ENCODE measurements around the gene PIR. TPM values are rescaled to one million over a fixed set of nuclear protein-coding genes. Genes with fewer than 3 reads are reported as not detected.

The PIR gene
- total and polyA plus RNA-seq, 9 donors = 8.2 to 23.7 (median 13.1) TPM

DNA sequence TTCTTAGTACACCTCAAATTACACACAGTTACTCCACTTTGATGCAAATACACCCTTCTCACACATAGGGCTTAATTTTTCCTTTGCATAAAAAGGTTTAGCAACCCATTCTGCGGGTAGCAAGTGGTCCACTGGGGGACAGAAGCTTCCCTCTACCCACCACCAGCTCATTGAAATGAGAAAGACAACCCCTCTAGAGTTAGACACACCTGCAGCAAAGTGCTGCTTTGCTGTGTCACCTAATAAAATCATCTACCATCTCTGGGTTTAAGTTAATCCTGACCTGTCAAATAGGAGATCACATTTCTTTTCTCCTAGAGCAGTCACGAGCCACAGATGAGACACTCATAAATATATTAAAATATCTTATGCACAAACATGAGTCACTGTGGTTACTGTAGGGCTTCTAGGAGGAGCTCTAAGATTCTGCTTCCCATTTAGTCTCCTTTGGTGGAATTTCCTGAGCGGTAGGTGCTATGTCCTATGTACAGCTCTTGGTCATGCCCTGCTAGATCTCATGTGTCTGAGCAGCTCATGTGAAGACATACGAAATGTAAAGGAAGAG lies 19.4 kb upstream of the PIR start:
- intact Hi-C loops (cut with DNase I) = no loop called here
- H3K36me3 ChIP-seq = no peaks in the 10 kb centered on the region
- H3K4me1 ChIP-seq (ENCODE audit: insufficient read depth) = no peaks in the 10 kb centered on the region
- H3K27ac ChIP-seq = no peak overlapping the region
- 66 to 75% (median 67%) methylated on average over 4 of the region's 4 CpGs for WGBS, 3 donors
- H3K27me3 ChIP-seq = no peaks in the 10 kb centered on the region
- TF ChIP-seq CTCF (IDR thresholded peaks at IDR 0.05) (no peak), EP300 (IDR thresholded peaks at IDR 0.05) (no peak), POLR2A (IDR thresholded peaks at IDR 0.05) (no peak)
- no peak for DNase-seq
- H3K9me3 ChIP-seq = no peaks in the 10 kb centered on the region
- no peak overlapping the region for H3K4me3 ChIP-seq

- intact Hi-C loops (cut with DNase I) = no loop called here
- H3K27ac ChIP-seq = no peak overlapping the region
- 19 to 27% (median 27%) methylated on average over 1 of the region's 1 CpG for WGBS, 3 donors
- no peaks in the 10 kb centered on the region for H3K27me3 ChIP-seq
- no peak overlapping the region for H3K4me3 ChIP-seq
- H3K4me1 ChIP-seq (ENCODE audit: insufficient read depth) = no peaks in the 10 kb centered on the region
- H3K9me3 ChIP-seq = no peaks in the 10 kb centered on the region
- H3K36me3 ChIP-seq = no peaks in the 10 kb centered on the region
- TF ChIP-seq CTCF (IDR thresholded peaks at IDR 0.05) = no peak
- TF ChIP-seq POLR2A (IDR thresholded peaks at IDR 0.05) = no peak
- no peak for TF ChIP-seq EP300 (IDR thresholded peaks at IDR 0.05)
- no peak for DNase-seq
Observed at GRCh38 chrX:15511563-15511962, 18.4 kb upstream of the PIR start.

DNA sequence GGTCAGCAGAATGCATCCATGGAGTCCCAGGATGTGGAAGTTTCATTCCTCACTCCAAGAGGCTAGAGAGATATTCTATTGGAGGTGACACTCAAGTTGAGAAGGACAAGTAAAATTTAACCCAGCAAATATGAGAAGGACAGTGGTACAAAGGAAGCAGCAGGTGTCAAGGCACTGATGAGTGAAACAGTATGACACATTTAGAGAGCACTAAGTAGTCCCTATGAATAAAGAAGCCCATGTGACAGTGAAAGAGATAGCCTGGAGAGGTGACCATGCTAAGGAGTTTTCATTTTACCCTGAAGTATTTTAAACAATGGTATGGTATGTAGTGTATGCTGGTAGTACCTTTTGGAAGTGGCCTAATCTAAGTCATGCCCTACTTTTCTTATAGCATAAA lies 16.7 kb upstream of the PIR start:
- DNase-seq = no peak
- TF ChIP-seq CTCF (IDR thresholded peaks at IDR 0.05) = no peak
- TF ChIP-seq EP300 (IDR thresholded peaks at IDR 0.05) = no peak
- no peak for TF ChIP-seq POLR2A (IDR thresholded peaks at IDR 0.05)
- intact Hi-C loops (cut with DNase I) = no loop called here
- H3K27ac ChIP-seq = no peak overlapping the region
- H3K27me3 ChIP-seq = no peaks in the 10 kb centered on the region
- no peaks in the 10 kb centered on the region for H3K4me1 ChIP-seq (ENCODE audit: insufficient read depth)
- no peaks in the 10 kb centered on the region for H3K36me3 ChIP-seq
- no peaks in the 10 kb centered on the region for H3K9me3 ChIP-seq
- no peak overlapping the region for H3K4me3 ChIP-seq

- 70 to 80% (median 75%) methylated on average over 5 of the region's 5 CpGs for WGBS, 3 donors
- TF ChIP-seq EP300 (IDR thresholded peaks at IDR 0.05) = no peak
- no peak for DNase-seq
- no peaks in the 10 kb centered on the region for H3K27me3 ChIP-seq
- intact Hi-C loops (cut with DNase I) = no loop called here
- no peak overlapping the region for H3K4me3 ChIP-seq
- H3K9me3 ChIP-seq = no peaks in the 10 kb centered on the region
- no peaks in the 10 kb centered on the region for H3K36me3 ChIP-seq
- H3K27ac ChIP-seq = no peak overlapping the region
- no peaks in the 10 kb centered on the region for H3K4me1 ChIP-seq (ENCODE audit: insufficient read depth)
Observed at GRCh38 chrX:15507005-15507404, 13.9 kb upstream of the PIR start.

DNA sequence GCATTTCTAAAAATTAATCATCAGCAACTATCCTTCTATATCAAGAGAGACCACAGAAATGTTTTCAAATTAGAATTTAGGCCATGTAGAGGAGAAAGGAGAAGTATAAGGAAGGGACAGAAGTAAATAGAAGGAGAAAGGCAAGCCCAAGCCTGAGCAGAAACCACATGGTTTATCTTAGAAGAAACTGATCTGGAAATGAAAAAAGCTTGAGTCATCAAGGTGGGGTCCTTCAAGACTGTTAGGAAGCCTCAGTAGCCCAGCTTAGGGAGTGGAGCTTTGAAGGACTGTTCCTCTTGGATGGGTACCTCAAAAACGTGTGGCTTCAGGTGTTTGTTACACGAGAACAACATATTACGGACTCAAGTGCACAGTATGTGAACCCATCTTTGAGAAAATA lies 12.0 kb upstream of the PIR start:
- H3K27me3 ChIP-seq = no peaks in the 10 kb centered on the region
- intact Hi-C loops (cut with DNase I) = no loop called here
- H3K27ac ChIP-seq = no peak overlapping the region
- 60 to 79% (median 74%) methylated on average over 3 of the region's 3 CpGs for WGBS, 3 donors
- DNase-seq = no peak
- no peaks in the 10 kb centered on the region for H3K9me3 ChIP-seq
- TF ChIP-seq POLR2A (IDR thresholded peaks at IDR 0.05) = no peak
- no peak for TF ChIP-seq CTCF (IDR thresholded peaks at IDR 0.05)
- no peak for TF ChIP-seq EP300 (IDR thresholded peaks at IDR 0.05)
- H3K4me1 ChIP-seq (ENCODE audit: insufficient read depth) = no peaks in the 10 kb centered on the region
- H3K4me3 ChIP-seq = no peak overlapping the region
- H3K36me3 ChIP-seq = no peaks in the 10 kb centered on the region

All from ovary (tissue), 9 donors.